Stimulated activated CD4-positive, alpha-beta T cell treated with anti-CD3 and anti-CD28 coated beads, Interleukin-4, amount 100 ng/mL, for 48 hours (primary cell): Measurements from ENCODE around the gene CERS1.
A peak's percentile ranks its signal among the peaks of the same experiment; 100 is the strongest.

Experiments used
- DNase-seq, 2 donors: peaks; one replicate each; pipeline ENCODE4 v3.0.0-alpha.2; 2020; ENCODE audit warnings: low read depth in 2 of 2

CERS1 gene

DNA sequence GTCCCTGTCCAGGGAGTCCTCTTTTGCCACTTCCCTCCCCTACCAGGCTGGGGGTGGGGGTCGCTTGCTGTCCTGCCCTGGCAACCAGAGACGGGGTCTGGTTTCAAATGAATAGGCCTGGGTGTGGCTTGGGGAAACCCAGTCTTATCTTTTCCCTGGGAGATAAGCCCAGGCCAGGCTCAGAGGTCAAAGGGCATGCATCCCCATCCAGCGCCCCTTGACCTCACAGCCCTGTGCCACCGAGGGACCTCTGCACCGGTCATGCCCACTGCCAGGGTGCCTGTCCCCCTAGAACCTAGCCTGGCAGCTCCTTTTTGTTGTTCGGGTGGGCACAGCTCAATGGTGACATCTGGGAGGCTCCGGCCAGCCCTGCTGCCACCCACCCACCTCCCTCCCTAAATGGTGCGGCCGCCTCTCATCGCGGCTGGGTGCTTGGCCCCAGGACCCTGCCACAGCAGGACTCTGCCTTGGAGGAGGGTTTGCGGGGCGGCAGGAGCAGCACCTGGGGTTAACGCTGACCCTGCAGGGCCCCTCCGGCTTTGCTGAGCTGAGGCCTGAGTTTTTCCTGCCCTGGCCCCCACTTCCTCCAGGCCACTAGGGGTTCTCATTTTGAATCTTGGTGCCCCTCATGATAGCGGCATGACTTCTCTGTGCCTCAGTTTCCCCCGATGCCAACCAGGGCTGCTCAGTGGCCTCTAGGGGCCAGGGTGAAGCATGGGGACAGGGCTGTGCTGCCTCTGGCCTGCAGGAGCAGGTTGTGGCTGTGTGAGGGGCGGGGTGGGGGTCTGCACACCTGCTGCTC, 2.9 kb upstream of the CERS1 start:
- no peak for DNase-seq

DNA sequence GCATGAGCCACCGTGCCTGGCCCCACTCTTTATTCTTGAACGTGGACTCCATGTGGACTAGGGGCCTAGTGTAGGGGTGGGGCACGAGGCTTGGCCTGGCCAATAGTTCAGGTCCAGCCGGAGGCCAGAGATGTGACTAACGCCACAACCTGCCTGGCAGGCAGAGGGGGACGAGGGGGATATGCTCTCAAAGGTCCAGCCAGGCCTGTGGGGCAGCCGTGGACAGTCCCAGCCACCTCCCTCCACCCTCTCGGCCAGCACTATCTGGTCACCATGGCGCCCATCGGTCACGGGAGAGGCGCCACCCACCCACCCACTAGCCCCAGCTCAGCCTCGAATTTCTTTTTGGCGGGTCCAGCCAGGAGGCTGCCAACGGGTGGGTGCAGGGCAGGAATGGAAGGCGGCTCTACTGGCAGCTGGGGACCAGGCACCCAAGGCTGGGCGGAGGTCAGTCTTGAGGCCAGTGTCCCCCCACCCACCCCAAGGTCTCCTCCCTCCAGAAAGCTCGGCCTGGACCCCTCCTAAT, 2.2 kb upstream of the CERS1 start:
- no peak for DNase-seq

DNA sequence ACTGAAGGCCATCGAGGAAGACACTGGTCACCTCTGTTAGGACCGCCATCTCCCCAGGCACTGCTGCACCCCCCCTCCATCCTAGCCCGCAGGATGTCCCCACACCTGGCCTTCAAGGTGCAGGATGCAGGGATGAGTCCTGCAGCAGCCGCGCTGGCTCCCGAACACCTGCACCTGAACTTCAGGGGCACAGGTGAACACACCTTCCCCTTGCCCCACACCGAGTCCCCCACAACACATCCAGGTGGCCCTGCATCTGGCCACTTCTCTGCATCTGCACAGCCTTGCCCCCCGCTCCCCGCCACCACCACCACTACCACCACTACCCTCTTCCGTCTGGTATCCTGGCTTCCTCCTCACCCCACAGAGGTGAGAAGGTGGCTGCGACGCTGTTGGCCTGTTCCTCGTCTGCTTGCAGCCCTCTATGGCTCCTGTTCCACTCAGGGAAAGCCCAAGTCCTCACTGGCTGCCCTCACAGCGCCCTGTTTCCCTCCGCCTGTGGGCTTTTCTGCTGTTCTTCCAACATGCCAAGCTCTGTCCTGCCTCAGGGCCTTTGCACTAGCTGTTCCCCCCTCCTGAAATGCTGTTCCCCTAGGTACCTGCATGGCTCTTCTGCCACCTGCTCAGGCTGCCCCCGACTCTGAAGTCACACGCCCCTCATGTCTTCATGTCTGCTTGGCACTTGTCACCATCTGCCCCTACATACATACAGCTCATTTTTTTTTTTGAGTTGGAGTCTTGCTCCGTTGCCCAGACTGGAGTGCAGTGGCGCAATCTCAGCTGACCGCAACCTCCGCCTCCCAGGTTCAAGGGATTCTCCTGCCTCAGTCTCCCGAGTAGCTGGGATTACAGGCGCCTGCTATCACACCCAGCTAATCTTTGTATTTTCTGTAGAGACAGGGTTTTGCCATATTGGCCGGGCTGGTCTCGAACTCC, 1.4 kb upstream of the CERS1 start:
- DNase-seq = no peak

DNA sequence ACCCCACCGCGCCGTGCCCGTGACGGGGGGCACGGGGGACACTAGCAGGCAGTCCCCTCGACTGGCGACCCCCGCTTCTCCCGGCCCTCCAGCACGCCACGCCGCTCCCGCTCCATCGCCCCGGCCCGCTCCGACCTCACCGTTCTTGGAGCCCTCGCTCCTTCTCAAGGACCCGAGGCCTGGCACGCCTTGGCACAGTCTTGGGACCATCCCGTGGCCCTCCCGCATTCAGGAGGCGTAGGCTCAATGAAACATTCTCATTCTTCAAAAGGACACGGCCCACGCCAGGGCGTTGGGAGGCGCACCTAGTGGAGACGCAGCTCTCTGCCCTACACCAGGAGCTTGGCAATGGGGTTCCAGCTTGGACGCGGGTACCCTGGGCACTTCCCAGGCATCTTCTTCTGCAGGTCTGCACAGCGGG, 473 bp upstream of the CERS1 start:
- DNase-seq = no peak

DNA sequence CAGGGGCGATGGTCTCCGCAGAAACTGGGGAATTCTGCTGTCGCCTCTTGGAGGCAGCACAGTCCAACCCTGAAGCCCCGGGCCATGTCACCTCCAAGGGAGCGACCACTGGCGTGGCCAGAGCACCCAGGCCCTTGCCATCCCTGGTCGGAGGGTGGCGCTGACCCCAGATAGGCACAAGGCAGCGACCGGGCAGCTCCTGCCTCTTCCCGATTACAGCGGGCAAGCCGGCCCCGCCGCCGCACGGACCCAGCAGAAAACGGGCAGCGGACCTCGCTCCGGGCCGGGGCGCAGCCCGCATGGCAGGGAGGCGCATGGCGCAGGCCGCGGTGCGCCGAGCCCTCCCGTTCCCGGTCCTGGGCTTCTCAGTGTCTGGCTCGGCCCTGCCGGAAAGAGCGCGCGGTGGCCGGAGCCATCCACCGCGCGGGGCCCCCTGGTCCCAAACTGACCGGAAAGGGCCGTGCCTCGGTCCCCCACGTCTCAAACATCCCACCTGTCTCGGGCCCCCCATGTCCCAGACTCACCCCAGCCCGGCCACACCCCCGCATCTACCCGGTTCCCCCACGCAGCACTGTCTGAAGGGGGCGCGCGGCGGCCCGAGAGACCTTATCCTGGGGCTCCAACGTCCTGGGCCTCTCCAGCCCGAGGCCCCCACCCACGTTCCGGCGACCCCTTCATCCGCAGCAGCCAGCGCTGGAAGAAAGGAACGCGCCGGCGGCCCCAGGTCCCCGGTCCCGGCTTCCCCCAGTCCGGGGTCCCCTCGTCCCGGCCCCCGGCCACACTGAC, 727 bp downstream of the CERS1 start:
- no peak for DNase-seq

DNA sequence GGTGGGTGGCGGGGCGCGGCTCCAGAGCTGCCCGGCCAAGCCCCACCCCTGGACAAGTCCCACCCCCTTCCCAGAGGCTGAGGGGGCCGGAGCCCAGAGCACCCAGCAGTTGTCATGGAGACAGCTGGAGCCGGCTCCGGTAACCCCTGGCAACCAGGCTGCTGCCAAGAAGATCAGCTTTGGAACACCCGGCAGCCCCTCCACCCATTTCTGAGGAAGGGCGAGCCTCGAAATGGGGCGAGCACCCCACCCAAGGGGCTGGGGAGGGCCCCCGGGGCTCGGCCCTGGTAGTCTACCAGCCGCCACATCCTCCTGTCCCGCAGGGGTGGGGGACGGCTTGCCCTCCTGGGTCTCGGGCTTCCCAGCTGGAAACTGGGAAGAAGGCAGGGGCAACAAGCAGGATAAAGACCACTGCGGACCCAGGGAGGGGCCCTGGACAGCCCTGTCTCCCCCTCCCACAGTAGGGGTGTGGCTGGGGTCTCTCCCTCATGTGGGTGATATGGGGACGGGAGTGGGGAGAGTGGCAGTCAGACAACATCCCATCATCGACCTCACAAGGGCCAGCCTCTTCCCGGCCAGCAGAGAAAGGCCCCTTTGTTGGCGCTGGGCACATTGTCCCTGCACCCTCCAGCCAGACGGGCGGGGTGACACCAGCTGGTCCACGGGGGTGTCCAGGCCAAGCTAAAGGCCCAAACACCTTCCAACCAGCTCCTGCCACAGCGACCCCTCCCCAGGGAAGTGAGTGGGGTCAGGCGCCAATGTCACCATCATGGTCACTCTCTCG, 1.5 kb downstream of the CERS1 start:
- DNase-seq = no peak

DNA sequence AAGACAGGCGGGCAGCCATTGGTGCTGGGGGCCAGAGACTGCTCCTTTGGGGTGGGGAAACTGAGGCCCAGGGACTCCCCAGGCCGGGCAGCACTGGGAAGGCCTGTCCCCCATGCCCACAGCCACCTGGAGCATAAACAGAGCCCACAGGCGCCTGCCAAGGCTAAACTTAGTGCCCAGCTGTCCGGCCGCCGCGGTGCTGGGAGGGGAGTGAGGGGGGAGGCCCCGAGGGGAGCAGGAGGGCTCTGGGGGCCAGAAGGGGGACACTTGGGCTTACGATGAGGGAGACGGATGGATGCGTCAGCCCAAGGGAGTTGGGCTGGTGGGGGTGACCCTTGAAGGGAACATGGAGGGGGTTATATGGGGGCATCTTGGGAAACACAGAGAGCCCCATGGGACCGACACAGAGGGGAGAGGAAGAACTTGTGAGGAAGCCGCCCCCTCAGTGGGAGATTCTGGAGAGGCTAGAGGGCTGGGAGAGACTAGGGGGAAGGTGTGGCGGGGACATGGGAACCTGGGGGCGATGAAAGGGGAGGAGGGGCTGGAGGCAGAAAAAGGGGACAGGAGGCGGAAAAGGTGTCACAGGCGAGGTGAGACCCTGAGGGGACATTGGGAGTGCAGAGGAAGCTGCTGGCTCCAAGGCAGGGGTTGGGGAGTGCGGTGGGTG, 2.2 kb downstream of the CERS1 start:
- no peak for DNase-seq

DNA sequence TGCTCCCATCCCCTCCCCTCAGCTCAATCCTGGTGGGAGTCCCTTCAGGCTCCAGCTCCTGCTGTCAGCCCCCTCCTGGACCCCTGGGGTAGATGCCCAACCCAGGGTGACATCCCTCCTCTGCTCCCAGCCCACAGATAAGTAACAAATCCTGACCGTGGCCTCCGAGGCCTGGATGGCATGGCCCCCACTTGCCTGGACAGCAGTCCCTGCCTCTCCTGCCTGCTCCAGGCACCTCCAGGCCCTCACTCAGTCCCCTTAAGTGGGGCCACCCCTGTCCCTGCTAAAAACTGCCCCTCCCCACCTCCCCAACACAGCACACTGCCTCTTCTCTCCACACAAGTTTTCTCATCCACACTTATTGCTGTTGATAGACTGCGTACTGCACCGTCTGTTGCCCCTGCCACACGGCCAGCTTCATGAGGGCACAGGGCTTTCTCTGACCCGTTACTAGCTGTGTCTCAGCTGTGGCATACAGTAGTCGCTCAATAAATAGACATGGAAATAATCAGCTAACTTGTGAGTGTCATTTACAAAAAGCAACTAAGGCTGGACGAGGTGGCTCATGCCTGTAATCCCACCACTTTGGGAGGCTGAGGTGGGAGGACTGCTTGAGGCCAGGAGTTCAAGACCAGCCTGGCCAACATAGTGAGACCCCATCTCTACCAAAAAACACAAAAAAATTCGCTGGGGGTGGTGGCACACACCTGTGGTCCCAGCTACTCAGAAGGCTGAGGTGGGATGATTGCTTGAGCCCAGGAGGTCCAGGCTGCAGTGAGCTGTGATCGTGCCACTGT, 5.8 kb downstream of the CERS1 start:
- DNase-seq = no peak

DNA sequence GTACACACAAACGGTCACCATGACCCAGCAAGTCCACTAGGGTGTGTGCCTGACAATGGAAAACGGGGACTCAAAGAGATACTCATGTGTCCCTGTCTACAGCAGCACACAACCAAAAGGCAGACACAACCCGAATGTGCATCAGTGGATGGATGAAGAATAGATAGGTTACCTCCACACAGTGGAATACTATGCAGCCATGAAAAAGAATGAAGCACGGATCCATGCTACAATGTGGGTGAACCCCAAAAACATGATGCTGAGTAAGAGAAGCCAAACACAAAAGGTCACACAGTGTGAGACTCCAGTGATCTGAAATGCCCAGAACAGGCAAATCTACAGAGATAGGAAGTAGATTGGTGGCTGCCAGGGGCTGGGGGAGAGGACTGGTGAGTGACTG, 9.0 kb downstream of the CERS1 start:
- DNase-seq = no peak

DNA sequence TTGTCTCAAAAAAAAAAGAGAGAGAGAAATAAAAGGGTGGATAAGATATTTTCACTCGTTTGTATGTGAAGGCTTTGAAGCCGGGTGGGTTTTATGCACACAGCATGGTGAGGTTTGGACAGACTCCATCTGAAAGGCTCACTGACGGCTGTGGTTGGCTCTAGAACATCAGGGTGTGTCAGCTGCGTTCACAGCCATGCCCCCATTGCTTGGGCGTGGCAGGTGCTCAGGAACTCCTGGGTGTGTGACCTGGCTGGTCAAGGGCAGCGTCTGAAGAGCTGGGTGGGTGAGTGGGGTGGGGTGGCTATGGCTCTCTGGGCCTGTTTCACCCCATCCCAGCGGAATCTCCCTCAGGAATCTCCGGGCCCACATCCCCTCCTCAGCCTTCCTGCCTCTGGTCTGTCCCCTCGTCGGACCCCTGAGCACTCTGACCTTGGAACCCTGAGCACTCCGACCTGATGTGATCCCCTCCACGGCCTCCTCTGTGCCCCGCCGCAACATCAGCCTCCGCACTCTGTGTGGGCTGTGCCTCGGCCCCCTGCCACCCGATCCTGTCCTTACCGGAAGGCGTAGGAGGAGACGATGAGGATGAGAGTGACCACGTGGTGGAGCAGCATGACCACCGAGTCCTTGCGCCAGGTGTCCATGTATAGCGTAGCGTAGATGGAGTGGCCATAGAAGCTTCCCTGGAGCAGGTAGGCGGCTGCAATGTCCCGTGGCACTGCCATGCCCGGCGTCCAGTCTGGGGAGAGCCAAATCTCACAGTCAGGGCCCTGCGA, 12.2 kb downstream of the CERS1 start:
- DNase-seq = no peak

DNA sequence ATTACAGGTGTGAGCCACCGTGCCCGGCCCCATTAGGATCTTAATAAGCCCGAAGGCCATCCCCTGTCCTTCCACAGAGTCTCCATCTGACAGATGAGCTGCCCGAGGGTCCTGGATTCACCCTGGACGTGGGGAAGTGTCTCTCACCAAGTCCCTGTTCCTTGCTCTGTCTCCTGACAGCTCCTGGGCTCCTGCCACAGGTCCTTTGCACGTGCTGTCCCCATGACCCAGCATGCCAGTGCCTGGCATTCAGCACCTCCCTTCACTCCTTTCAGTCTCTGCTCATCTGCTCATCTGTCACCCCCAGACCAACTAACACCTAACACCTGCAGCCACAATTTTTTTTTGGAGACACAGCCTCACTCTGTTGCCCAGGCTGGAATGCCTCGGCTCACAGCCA, 14.5 kb downstream of the CERS1 start:
- DNase-seq = no peak

DNA sequence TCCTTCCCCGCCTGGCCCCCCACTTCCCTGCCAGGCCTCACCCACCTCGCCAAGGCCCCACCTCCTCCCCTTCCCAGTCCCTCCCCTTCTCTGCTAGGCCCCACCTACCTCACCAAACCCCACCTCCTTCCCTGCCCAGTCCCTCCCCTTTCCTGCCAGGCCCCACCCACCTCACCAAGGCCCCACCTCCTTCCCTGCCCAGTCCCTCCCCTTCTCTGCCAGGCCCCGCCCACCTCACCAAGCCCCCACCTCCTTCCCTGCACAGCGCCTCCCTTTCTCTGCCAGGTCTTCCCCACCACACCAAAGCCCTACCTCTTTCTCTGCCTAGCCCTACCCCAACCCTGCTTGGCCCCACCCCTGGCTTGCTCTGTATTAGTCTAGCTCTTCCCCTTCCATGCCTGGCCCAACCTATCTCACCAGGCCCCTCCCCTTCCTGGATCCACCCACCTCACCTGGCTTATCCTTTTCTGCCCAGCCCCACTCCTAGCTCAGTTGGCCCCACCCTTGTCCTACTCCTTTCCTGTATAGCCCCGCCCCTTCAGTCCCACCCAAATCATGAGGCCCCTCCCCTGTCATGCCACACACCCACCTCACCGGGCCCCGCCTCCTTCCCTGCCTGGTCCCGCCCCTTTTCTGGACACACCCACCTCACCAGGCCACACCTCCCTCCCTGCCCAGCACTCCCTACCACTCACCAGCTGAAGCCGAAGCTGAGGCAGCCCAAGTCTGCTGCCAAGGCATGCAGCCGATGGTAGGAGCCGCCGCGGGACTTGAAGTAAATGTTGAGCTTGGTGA, 16.2 kb downstream of the CERS1 start:
- DNase-seq = peak in 1 of 2 donors; percentile 28

DNA sequence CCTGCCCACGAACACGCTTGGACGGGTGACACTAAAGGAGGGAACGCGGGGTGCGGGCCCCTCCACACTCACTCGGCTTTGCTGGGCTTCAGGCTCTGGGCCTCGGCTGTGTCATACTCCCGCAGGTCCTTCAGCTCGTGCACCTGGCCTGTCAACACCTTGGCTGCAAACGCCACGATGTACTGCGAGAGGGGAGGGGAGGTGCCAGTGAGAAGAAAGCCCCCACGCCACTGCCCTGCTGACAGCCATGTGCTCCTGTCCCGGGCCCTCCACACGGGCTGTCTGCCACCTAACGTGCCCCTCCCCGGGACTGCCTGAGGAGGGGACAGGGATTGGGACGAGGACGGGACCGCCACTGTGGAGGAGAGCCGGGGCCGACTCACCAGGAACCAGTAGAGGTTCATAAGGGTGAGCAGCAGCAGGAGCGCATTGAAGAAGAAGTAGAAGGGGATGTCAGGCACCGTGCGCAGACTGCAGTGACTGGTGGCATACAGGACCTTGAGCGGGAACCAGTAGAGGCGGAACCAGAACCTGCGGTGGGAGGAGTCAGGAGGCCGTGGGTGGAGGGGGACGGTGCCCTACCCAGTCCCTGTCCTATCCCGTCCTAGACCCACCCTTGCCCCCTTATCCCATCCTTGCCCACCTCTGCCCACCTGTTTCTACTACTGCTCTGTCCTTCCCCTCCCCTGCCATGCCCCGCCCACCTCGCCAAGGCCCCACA, 16.9 kb downstream of the CERS1 start:
- DNase-seq = no peak

DNA sequence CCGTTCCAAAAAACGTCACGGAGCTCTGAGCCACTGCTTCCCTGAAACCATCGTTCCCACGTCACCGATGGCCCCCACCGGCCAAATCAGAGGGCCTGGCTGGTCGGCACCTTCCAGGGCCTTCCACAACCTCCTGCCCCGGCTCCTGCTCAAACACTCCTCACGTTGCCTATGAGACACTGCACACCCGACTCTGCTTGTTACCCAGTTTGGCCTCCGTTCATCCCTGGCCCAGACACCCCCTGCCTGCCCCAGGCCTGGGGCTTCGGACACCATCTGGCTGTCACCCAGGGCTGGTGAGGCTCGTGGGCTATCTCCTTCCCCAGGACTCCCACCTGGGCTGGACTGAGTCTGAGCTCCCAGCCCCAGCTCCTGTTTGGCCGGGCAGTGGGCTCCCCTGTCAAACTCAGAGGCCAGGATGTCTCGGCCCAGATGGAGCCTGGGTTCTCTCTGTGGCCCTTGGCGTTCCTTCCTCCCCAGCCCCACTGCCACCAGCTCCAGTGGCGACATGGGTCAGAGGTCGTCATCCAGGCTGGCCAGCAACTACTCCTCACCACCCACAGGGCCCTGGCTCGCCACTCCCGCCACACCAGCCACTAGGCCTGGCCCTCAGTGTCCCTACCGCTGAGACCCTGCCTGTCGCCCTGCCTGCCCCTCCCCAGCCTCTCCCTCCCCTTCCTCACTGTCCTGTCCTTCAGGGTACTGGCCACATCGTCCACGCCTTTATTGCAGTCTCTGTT, 17.7 kb downstream of the CERS1 start:
- no peak for DNase-seq

DNA sequence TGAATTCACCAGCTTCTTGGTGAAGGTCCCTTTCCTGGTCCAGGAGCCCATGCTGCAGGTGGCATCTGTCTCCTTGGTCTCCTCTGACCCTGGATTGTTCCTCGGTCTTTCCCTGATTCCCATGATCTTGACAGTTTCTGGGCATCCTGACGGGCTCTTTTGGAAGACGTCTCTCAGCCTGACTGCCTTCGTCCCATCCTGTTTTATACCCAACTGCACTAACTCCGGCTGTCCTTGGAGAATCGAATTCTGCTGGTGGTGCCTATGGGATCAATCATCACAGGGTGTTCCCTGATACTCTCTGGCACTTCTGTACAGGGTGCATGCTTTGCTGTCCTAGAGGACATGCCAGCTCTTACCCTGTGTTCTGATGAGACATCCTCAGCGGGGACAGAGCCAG, 19.1 kb downstream of the CERS1 start:
- DNase-seq = no peak

DNA sequence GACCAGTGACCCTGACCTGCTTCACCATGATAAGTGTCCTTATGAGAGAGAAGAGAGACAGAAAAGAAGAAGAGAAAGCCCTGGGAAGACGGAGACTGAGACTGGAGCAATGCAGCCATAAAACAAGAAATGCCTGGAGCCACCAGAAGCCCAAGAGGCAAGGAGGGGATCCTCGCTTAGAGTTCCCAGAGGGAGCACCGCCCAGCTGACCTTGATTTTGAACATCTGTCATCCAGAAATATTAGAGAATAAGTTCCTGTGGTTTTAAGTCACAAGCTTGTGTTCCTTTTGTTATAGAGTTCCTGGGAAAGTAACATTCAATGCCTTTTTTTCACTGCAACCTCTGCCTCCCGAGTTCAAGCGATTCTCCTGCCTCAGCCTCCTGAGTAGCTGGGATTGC, 20.2 kb downstream of the CERS1 start:
- DNase-seq = no peak

DNA sequence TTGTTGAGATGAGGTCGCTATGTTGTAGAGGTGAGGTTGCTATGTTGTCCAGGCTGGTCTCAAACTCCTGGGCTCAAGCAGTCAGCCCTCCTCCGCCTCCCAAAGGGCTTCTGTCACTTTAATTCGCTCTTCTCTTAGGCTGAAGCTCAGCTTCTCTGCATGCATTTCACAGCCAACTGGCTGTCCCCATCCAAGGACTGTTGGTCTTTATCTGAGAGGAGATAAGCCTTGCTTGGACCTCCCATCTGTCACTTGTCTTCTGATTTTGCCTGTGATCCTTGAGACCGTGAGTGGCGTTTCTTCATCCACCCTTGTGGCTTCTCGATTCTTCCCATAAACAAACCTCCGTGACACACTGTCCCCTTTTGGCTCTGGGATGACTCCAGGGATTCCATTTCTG, 24.4 kb downstream of the CERS1 start:
- DNase-seq = no peak
